A549 (cell line): ENCODE data around the gene ZMYM1.

ENCODE experiments used
- CBX2 ChIP-seq: fragments of 200-600 bp; sonication (generic); IDR thresholded peaks from 2 replicates; pipeline ENCODE4 v1.6.1; 2016; ENCODE audit warnings: low read depth, mild to moderate bottlenecking, borderline replicate concordance
- HDAC2 ChIP-seq: fragments of 200-600 bp; sonication (generic); IDR thresholded peaks from 2 replicates; pipeline ENCODE4 v1.6.1; 2016
- HOXB13 ChIP-seq: fragments of 250-450 bp; sonication (Bioruptor Pico); IDR thresholded peaks from 2 replicates; pipeline ENCODE4 v1.5.0; 2020; ENCODE audit warnings: low read depth, mild to moderate bottlenecking, moderate library complexity
- JUN ChIP-seq, 2 experiments: fragments of >200 bp; sonication (Bioruptor Twin); formaldehyde crosslinking; IDR thresholded peaks; 2 replicates in 1 of 2; 3 replicates in 1 of 2; pipeline ENCODE4 v1.6.1; 2016 to 2017
- KDM1A ChIP-seq: fragments of 200-600 bp; sonication (generic); IDR thresholded peaks from 2 replicates; pipeline ENCODE4 v1.6.1; 2016; ENCODE audit warnings: low read depth, mild to moderate bottlenecking
- KDM5A ChIP-seq: fragments of 200-600 bp; sonication (generic); IDR thresholded peaks from 2 replicates; pipeline ENCODE4 v1.6.1; 2016; ENCODE audit warnings: antibody characterized with exemption, mild to moderate bottlenecking
- NR3C1 ChIP-seq: fragments of >200 bp; sonication (Bioruptor Twin); formaldehyde crosslinking; IDR thresholded peaks from 3 replicates; pipeline ENCODE4 v1.6.1; 2017
- RAD21 ChIP-seq, 2 experiments: fragments of >200 bp in 1 of 2; sonication (Bioruptor Twin) in 1 of 2; formaldehyde crosslinking in 1 of 2; IDR thresholded peaks in 1 of 2; conservative IDR thresholded peaks in 1 of 2; 2 replicates in 1 of 2; 3 replicates in 1 of 2; pipeline ENCODE4 v1.6.1; 2012 to 2018; ENCODE audit warnings: inconsistent platforms in 1 of 2
- ZFP36 ChIP-seq: fragments of 450-650 bp; IDR thresholded peaks from 2 replicates; pipeline ENCODE4 v1.6.1; 2014; ENCODE audit warnings: borderline replicate concordance; ENCODE audit not compliant: partially characterized antibody
- TF ChIP-seq, protein P1 (sequence below): fragments of >200 bp; sonication (Bioruptor Twin); formaldehyde crosslinking; IDR thresholded peaks from 3 replicates; pipeline ENCODE4 v1.5.1; 2016
- TF ChIP-seq, protein P2 (sequence below): IDR thresholded peaks from 2 replicates; pipeline ENCODE4 v1.6.1; 2012
- TF ChIP-seq, protein P3 (sequence below): fragments of 450-650 bp; IDR thresholded peaks from 2 replicates; pipeline ENCODE4 v1.6.1; 2014; ENCODE audit warnings: antibody characterized with exemption

DNA sequence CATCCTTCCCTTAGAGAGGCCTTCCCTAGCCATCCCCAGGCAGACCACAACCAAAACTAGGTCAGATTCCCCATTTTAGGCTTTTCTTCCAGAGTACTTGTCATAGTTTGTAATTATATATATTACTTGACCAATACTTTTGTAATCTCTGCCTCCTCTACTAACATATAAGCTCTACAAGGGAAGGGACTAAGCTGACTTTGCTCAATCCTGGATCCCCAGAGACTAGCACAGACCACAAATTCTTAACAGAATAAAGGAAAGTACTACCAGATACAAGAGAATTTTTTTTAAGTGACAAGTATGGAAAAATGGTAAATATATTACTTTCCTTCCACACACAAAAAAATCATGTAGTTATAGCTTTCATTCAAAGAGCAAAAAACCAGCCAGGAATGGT lies 49.4 kb upstream of the ZMYM1 start:
- TF ChIP-seq, protein P1, sequence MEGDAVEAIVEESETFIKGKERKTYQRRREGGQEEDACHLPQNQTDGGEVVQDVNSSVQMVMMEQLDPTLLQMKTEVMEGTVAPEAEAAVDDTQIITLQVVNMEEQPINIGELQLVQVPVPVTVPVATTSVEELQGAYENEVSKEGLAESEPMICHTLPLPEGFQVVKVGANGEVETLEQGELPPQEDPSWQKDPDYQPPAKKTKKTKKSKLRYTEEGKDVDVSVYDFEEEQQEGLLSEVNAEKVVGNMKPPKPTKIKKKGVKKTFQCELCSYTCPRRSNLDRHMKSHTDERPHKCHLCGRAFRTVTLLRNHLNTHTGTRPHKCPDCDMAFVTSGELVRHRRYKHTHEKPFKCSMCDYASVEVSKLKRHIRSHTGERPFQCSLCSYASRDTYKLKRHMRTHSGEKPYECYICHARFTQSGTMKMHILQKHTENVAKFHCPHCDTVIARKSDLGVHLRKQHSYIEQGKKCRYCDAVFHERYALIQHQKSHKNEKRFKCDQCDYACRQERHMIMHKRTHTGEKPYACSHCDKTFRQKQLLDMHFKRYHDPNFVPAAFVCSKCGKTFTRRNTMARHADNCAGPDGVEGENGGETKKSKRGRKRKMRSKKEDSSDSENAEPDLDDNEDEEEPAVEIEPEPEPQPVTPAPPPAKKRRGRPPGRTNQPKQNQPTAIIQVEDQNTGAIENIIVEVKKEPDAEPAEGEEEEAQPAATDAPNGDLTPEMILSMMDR, result no peak
- TF ChIP-seq, protein P2, sequence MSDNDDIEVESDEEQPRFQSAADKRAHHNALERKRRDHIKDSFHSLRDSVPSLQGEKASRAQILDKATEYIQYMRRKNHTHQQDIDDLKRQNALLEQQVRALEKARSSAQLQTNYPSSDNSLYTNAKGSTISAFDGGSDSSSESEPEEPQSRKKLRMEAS, result no peak
- TF ChIP-seq HOXB13 (CRISPR knock-in tag) (no peak), JUN (IDR thresholded peaks at IDR 0.05) (no peak), CBX2 (no peak), KDM5A (no peak), KDM1A (no peak), ZFP36 (no peak), NR3C1 (no peak), HDAC2 (no peak), RAD21 (conservative IDR thresholded peaks at IDR 0.05 in 1 of 2, IDR thresholded peaks at IDR 0.05 in 1 of 2) (no peak)
- TF ChIP-seq, protein P3, sequence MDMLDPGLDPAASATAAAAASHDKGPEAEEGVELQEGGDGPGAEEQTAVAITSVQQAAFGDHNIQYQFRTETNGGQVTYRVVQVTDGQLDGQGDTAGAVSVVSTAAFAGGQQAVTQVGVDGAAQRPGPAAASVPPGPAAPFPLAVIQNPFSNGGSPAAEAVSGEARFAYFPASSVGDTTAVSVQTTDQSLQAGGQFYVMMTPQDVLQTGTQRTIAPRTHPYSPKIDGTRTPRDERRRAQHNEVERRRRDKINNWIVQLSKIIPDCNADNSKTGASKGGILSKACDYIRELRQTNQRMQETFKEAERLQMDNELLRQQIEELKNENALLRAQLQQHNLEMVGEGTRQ, result no peak
